SK-N-MC (cell line): Measurements from ENCODE around the gene HIVEP2.

Experiments
- EZH2 ChIP-seq: fragments of 200-600 bp; sonication (generic); IDR thresholded peaks from one replicate; pipeline ENCODE4 v1.6.1; 2017; ENCODE audit warnings: antibody characterized with exemption
- POLR2AphosphoS5 ChIP-seq: IDR thresholded peaks from 2 replicates; pipeline ENCODE4 v1.6.1; 2012; ENCODE audit warnings: mild to moderate bottlenecking, low read depth, low read length, borderline replicate concordance

- TF ChIP-seq EZH2 (no peak), POLR2AphosphoS5 (no peak)
Observed at GRCh38 chr6:142811923-142812322, 133.1 kb downstream of the HIVEP2 start.
